Measurements from ENCODE around the gene C18orf32.
"Not testable (repeated sequence)": the region's sequence is repeated elsewhere in the genome, so short reads cannot be mapped to it uniquely, and the experiment has no call there.

The C18orf32 gene

GRCh38 chr18:49515516-49515915 lies 28.5 kb upstream of the C18orf32 start:
- H3K4me3 ChIP-seq (ENCODE audit: control insufficient read depth, low read depth, low read length) = no peak overlapping the region
- no peak for TF ChIP-seq CTCF (IDR thresholded peaks at IDR 0.05; ENCODE audit: control insufficient read depth, insufficient read depth, low read depth, low read length, missing control alignments)
- no peak for DNase-seq (ENCODE audit: low read depth)

- not testable (repeated sequence) for H3K4me3 ChIP-seq (ENCODE audit: control insufficient read depth, low read depth, low read length); DNase-seq (ENCODE audit: low read depth)
Observed at GRCh38 chr18:49515003-49515402, 28.0 kb upstream of the C18orf32 start.

DNA sequence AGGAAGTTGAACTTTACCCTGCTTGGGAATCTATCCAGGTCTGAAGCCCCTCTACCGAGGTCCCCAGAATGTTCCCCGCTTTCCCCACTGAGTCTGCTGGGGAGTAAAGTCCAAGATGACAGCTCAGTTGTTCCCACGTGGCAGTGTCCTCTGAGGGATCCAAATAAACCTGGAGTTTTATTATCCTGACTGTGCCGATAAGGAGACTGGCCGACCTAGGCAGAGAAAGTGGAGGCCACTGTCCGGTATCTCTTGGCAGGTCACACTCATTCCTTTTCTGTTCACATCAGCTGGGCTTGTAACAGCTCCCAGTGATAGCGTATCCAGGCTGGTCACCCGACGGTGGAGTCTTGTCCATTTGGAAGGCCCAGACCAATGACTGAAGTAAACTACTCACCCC lies 27.5 kb upstream of the C18orf32 start:
- no peak for TF ChIP-seq CTCF (IDR thresholded peaks at IDR 0.05; ENCODE audit: control insufficient read depth, insufficient read depth, low read depth, low read length, missing control alignments)
- DNase-seq (ENCODE audit: low read depth) = no peak

DNA sequence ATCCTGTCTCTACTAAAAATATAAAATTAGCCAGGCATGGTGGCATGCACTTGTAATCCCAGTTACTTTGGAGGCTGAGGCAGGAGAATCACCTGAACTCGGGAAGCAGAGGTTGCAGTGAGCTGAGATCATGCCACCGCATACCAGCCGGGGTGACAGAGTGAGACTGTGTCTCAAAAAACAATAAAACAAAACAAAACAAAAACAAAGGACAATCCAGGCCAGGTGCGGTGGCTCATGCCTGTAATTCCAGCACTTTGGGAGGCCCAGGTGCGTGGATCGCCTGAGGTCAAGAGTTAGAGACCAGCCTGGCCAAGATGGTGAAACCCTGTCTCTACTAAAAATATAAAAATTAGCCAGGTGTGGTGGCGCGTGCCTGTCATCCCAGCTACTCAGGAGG lies 25.8 kb upstream of the C18orf32 start:
- DNase-seq (ENCODE audit: low read depth); H3K4me3 ChIP-seq (ENCODE audit: control insufficient read depth, low read depth, low read length): not testable (repeated sequence)

More for the DNA sequence above, 27.5 kb upstream of the C18orf32 start:
- no peak overlapping the region for H3K4me3 ChIP-seq (ENCODE audit: control insufficient read depth, low read depth, low read length)

DNA sequence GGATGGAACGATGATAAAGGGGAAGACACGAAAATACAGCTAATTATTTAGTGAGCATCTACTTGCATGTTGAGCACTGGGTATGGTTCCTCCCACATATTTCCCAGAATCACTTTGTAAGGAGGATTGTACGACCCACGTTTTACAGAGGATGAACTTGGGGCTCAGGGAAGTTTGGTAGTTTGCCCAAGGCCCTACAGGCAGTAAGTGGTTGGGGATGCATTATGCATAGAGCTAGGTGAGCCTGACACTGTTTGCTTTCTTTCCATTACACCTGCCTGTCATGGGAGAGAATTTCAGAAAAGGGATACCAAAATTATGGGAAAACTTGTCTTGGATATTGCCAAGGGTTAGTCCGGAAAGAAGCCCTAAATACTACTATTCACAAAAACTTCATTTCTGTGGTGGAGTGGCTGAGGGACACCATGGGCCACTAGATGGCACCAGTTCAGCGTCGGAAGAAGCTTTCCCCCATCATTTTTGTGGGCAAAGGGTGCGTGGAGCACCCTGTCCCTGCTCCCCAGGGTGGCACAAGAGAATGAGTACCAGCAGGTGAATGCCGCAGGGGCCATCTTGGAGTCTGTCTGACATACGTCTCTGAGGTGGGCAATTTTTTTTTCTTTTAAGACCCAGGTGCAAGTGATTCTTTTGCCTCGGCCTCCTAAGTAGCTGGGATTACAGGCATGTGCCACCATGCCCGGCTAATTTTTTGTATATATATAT lies 23.5 kb upstream of the C18orf32 start:
- no peak overlapping the region for H3K4me3 ChIP-seq (ENCODE audit: control insufficient read depth, low read depth, low read length)
- peak; percentile 91 for TF ChIP-seq CTCF (IDR thresholded peaks at IDR 0.05; ENCODE audit: control insufficient read depth, insufficient read depth, low read depth, low read length, missing control alignments)
- DNase-seq (ENCODE audit: low read depth) = no peak

DNA sequence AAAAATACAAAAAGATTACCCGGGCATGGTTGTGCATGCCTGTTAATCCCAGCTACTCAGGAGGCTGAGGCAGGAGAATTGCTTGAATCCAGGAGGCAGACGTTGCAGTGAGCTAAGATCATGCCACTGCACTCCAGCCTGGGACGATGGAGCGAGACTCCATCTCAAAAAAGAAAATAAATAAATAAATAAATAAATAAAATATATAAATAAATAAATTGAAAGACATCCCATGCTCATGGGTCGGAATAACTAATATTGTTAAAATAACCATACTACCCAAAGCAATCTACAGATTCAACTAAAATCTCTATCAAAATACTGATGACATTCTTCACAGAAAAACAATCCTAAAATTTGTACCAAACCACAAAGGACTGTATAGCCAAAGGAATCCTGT lies 19.4 kb upstream of the C18orf32 start:
- not testable (repeated sequence) for DNase-seq (ENCODE audit: low read depth); H3K4me3 ChIP-seq (ENCODE audit: control insufficient read depth, low read depth, low read length)

GRCh38 chr18:49503931-49504330 lies 16.9 kb upstream of the C18orf32 start:
- TF ChIP-seq CTCF (IDR thresholded peaks at IDR 0.05; ENCODE audit: control insufficient read depth, insufficient read depth, low read depth, low read length, missing control alignments) = no peak
- H3K4me3 ChIP-seq (ENCODE audit: control insufficient read depth, low read depth, low read length) = no peak overlapping the region
- no peak for DNase-seq (ENCODE audit: low read depth)

- no peak for DNase-seq (ENCODE audit: low read depth)
- no peak overlapping the region for H3K4me3 ChIP-seq (ENCODE audit: control insufficient read depth, low read depth, low read length)
- no peak for TF ChIP-seq CTCF (IDR thresholded peaks at IDR 0.05; ENCODE audit: control insufficient read depth, insufficient read depth, low read depth, low read length, missing control alignments)
Observed at GRCh38 chr18:49500201-49500921, 13.3 kb upstream of the C18orf32 start.

Measured in AG09309 (cell line).